Measurements from ENCODE around the gene CPZ. TPM values are rescaled to one million over a fixed set of nuclear protein-coding genes. Genes with fewer than 3 reads are reported as not detected.

Gene CPZ
- polyA plus RNA-seq, 1 experiment: 70.9 TPM

DNA sequence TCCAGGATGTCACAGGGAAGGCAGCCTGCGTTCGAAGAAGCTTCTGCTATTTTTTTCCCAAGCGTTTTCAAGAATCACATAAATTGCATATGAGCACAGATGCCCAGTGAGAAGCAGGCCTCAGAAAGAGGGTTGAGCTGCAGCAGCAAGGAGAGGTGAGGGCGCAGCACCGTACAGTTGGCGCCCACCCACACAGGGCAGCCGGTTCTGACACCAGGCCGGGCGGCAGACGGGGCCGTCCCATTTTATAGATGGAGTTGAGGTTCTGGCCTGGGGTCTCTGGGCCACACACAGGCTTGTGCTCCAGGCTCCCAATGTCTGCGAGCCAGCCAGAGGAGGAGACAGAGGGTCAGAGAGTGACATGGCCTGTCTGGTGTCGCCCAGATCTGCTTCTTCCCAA lies 22.8 kb downstream of the CPZ start:
- Histone ChIP-seq H3K27me3 (ENCODE audit: control insufficient read depth, insufficient read depth, low read length) (no peaks in the 10 kb centered on the region), H3K4me3 (ENCODE audit: low read depth, low read length) (no peak overlapping the region), H3K36me3 (ENCODE audit: control insufficient read depth, insufficient read depth, low read length) (peaks cover 48% of the 10 kb centered on the region)
- TF ChIP-seq, protein P1, sequence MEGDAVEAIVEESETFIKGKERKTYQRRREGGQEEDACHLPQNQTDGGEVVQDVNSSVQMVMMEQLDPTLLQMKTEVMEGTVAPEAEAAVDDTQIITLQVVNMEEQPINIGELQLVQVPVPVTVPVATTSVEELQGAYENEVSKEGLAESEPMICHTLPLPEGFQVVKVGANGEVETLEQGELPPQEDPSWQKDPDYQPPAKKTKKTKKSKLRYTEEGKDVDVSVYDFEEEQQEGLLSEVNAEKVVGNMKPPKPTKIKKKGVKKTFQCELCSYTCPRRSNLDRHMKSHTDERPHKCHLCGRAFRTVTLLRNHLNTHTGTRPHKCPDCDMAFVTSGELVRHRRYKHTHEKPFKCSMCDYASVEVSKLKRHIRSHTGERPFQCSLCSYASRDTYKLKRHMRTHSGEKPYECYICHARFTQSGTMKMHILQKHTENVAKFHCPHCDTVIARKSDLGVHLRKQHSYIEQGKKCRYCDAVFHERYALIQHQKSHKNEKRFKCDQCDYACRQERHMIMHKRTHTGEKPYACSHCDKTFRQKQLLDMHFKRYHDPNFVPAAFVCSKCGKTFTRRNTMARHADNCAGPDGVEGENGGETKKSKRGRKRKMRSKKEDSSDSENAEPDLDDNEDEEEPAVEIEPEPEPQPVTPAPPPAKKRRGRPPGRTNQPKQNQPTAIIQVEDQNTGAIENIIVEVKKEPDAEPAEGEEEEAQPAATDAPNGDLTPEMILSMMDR (IDR thresholded peaks at IDR 0.05; ENCODE audit: insufficient read depth, low read depth, low read length): no peak
- CTCF ChIA-PET: interaction anchor here (1.1 to 6.9 kb wide), 3 partner anchors 7 to 271 kb away, joined by 3 to 27 read pairs (median 18); no protein-coding TSS in a partner anchor
- POLR2A ChIA-PET: no interaction called here
- DNase-seq (ENCODE audit: low read depth): no peak

DNA sequence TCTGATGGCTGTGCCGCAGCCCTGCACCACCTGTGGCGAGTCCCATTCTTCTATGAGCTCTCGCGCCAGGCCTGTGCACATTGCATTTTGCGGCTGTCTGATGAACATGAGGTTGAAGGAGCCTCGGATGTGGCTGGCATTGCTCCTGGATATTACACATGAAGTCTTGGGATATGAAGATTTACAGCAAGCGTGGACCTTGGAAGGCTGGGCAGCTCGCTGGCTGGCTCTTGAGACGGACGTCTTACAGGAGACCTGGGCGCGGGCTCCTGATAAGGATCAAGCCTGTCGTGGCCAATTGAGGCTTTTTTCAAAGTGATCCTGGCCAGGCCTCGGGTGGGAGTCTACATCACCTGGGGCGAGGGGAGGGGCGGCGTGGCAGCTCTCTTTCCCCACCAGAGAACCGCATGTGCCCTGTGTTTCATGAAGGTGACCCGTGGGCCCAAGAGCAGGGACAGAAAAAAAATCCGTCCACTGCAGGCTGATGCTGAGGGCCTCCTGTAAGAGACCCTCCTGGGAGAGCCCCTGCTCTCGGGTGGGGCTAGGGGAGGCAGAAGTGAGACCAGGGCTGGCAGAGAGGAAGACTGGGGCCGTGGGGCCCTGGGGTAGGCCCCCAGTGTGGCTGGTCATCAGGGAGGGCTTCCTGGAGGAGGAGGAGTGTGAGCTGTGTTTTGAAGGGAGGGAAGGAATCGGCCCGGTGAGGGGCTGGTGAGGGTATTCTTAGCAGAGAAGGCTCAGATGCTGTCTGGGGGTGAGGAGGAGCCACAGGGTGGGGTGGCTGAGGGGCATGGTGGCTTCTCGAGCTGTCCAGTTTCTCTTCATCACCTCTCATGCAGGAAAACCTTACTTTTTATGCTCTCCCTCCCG lies 23.6 kb downstream of the CPZ start:
- TF ChIP-seq, protein P1 (IDR thresholded peaks at IDR 0.05; ENCODE audit: insufficient read depth, low read depth, low read length): no peak
- no peaks in the 10 kb centered on the region for H3K27me3 ChIP-seq (ENCODE audit: control insufficient read depth, insufficient read depth, low read length)
- no peak for DNase-seq (ENCODE audit: low read depth)
- POLR2A ChIA-PET: no interaction called here
- H3K4me3 ChIP-seq (ENCODE audit: low read depth, low read length): no peak overlapping the region
- CTCF ChIA-PET: interaction anchor here (3.3 to 6.9 kb wide), 2 partner anchors 8 to 148 kb away, joined by 18 to 27 read pairs; no protein-coding TSS in a partner anchor
- peaks cover 41% of the 10 kb centered on the region for H3K36me3 ChIP-seq (ENCODE audit: control insufficient read depth, insufficient read depth, low read length)

GRCh38 chr4:8616831-8617230 lies 24.3 kb downstream of the CPZ start:
- TF ChIP-seq, protein P1 (IDR thresholded peaks at IDR 0.05; ENCODE audit: insufficient read depth, low read depth, low read length): no peak
- no peak overlapping the region for H3K4me3 ChIP-seq (ENCODE audit: low read depth, low read length)
- no peak for DNase-seq (ENCODE audit: low read depth)
- no peaks in the 10 kb centered on the region for H3K27me3 ChIP-seq (ENCODE audit: control insufficient read depth, insufficient read depth, low read length)
- ChIA-PET CTCF (interaction anchor here (0.8 to 6.9 kb wide), 3 partner anchors 9 to 166 kb away, joined by 3 to 27 read pairs (median 18); no protein-coding TSS in a partner anchor), POLR2A (no interaction called here)
- peaks cover 36% of the 10 kb centered on the region for H3K36me3 ChIP-seq (ENCODE audit: control insufficient read depth, insufficient read depth, low read length)

DNA sequence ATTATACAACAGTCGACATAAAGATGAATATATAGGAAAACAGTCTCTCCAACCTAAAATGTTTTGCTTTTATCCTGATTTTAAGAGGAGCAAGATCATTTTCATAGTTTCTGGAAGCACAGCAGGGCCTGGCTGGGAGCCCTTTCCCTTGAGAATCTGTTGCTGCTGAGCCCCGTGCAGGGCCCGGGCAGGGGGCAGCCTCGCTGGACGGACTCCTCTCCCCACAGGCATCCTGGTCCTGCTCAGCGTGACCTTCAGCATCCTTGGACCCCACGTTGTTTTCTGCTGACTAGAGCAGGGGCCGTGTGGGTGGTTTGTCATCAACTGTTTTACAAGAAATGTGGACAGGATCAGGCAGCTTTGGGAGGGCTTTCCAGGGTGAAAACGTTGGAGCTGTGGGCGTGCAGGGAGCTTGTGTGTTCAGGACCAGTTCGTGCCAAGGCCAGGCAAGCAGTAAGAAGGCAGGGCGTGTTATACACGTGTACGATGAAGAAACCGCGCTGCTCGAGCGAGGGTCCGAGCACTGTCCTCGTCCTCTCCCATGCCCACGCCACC lies 25.0 kb downstream of the CPZ start:
- Histone ChIP-seq H3K27me3 (ENCODE audit: control insufficient read depth, insufficient read depth, low read length) (no peaks in the 10 kb centered on the region), H3K36me3 (ENCODE audit: control insufficient read depth, insufficient read depth, low read length) (peaks cover 34% of the 10 kb centered on the region), H3K4me3 (ENCODE audit: low read depth, low read length) (no peak overlapping the region)
- TF ChIP-seq, protein P1 (IDR thresholded peaks at IDR 0.05; ENCODE audit: insufficient read depth, low read depth, low read length): no peak
- no peak for DNase-seq (ENCODE audit: low read depth)
- ChIA-PET POLR2A (no interaction called here), CTCF (interaction anchor here (0.8 to 6.9 kb wide), 3 partner anchors 10 to 166 kb away, joined by 3 to 27 read pairs (median 18); no protein-coding TSS in a partner anchor)

GRCh38 chr4:8618421-8618820 lies 25.9 kb downstream of the CPZ start:
- Histone ChIP-seq H3K36me3 (ENCODE audit: control insufficient read depth, insufficient read depth, low read length) (peaks cover 29% of the 10 kb centered on the region), H3K27me3 (ENCODE audit: control insufficient read depth, insufficient read depth, low read length) (no peaks in the 10 kb centered on the region), H3K4me3 (ENCODE audit: low read depth, low read length) (no peak overlapping the region)
- TF ChIP-seq, protein P1 (IDR thresholded peaks at IDR 0.05; ENCODE audit: insufficient read depth, low read depth, low read length): no peak
- CTCF ChIA-PET: interaction anchor here (3.3 to 6.9 kb wide), 2 partner anchors 10 to 150 kb away, joined by 18 to 27 read pairs; no protein-coding TSS in a partner anchor
- POLR2A ChIA-PET: no interaction called here
- DNase-seq (ENCODE audit: low read depth): no peak
